AML-193 (cell line): ENCODE measurements around the gene MAIP1.
A peak's percentile ranks its signal among the peaks of the same experiment; 100 is the strongest.

Source experiments
- DNase-seq, 2 experiments: peaks; one replicate each; lab custom pipeline; 2025; lab: John Stamatoyannopoulos, UW

The MAIP1 gene

GRCh38 chr2:199950396-199950795 lies 5.0 kb upstream of the MAIP1 start:
- no peak for DNase-seq

GRCh38 chr2:199951023-199951422 lies 4.4 kb upstream of the MAIP1 start:
- DNase-seq: no peak

DNA sequence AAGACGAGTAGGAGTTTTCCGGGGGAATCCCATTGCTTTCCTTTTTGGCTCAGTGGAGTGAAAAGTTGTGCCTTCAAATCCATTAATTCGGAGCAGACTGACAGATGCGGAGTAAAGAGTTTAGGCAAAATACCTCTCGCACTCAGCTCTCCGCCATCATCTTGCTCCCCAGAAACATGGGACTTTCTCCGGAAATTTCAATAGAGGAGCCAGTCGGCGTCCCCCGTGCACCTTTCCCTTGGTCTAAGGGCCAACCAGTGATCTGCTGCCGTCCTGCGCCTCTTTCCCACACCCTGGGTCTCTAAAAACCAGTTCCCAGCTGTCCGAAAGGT lies 409 bp upstream of the MAIP1 start:
- peak in 1 of 2 experiments; percentile 41 for DNase-seq

DNA sequence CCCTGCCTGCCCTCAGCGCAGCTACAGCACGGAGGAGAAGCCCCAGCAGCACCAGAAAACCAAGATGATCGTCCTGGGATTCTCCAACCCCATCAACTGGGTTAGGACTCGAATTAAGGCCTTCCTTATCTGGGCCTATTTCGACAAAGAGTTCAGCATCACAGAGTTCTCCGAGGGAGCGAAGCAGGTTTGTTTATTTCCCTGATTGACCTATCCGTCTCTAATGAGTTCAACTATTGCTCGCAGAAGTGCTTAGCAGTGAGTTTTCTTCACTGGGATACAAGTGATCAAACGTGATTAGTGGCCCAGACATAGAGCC lies 639 bp downstream of the MAIP1 start:
- DNase-seq: no peak

DNA sequence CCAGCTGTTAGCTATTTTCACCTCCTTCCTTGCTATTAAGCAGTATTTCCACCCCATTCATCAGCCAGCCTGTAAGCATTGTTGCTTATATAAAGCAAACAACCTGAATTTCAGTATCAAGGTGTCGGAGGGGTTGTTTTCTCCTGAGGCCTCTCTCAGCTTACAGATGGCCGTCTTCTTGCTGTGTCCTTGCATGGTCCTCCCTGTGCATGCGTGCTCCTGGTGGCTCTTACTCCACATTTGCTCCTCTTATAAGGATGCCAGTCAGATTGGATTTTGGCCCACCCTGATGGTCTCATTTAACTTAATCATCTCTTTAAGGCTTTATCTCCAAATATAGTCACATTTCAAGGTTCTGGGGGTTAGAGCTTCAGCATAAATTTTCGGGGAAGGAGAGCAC lies 2.6 kb downstream of the MAIP1 start:
- DNase-seq: no peak

- DNase-seq: no peak
These were observed 6.8 kb downstream of the MAIP1 start for GRCh38 chr2:199962203-199962602.

- no peak for DNase-seq
These were observed 11.0 kb downstream of the MAIP1 start for GRCh38 chr2:199966405-199966804.

- DNase-seq: no peak
These were observed 11.6 kb downstream of the MAIP1 start for GRCh38 chr2:199966976-199967375.

GRCh38 chr2:199968126-199968525 lies 12.7 kb downstream of the MAIP1 start:
- no peak for DNase-seq

DNA sequence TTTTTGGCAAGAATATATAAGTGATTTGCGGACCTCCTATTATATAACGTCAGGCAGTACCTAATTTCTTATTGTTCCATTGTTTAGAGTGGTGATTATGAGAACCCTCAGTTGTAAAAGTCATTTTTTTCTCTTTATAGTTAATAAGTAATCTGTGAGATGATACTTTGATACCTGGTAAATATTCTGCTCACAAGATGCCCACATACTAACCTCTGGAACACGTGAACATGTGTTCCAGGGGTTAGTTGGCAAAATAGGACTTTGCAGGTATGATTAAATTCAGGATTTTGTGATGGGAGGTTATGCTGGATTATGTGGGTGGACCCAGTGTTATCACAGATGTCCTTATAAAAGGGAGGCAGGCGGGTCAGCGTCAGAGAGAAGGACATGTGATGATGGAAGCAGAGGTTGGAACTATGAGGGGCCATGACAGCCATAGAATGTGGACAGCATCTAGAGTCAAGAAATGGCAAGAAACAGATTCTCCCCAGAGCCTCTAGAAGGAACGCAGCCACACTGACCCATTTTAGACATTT lies 16.8 kb downstream of the MAIP1 start:
- no peak for DNase-seq

- peak; percentile 7 to 15 for DNase-seq
These were observed 18.3 kb downstream of the MAIP1 start for GRCh38 chr2:199973703-199974102.

GRCh38 chr2:199975273-199975895 lies 20.0 kb downstream of the MAIP1 start:
- no peak for DNase-seq

DNA sequence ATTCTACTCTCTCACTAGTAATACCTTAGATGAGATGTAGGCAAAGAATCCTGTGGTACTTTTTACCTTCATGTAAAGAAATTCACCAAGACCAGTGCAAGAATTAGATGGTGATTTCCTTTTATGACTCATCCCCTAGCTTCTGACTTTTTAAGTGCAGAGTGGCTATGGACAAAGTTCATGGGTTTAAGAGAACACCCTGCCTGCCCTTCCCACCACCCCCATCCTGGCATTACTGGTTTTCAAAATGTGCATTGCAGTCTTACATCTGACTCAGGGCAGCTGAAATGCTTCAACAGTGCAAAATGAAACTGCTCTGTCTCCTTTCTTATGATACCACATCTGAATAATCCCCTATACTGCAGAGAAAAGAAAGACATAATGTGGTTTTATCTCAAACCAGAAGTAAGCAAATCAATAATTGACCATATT lies 22.6 kb downstream of the MAIP1 start:
- DNase-seq: no peak

DNA sequence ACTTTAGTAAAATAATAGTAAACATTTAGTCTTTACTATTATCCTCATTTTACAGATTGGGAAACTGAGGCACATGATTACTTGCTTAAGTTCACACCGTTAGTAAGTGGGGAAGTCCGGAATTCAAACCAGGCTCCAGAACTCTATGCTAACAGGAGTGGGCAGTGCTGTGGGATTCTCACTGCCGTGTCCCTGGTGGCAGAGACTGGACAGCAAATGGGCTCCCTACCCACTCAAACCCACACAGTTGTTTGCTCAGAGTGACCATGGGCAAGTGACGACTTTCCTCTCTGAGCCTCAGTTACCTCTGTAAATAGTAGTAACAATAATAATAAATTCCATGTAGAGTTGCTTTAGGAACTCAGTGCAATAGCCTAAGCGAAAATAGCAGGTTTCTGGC lies 24.0 kb downstream of the MAIP1 start:
- no peak for DNase-seq

- DNase-seq: peak; percentile 48 to 60
These were observed 24.6 kb downstream of the MAIP1 start for GRCh38 chr2:199979832-199980628.

DNA sequence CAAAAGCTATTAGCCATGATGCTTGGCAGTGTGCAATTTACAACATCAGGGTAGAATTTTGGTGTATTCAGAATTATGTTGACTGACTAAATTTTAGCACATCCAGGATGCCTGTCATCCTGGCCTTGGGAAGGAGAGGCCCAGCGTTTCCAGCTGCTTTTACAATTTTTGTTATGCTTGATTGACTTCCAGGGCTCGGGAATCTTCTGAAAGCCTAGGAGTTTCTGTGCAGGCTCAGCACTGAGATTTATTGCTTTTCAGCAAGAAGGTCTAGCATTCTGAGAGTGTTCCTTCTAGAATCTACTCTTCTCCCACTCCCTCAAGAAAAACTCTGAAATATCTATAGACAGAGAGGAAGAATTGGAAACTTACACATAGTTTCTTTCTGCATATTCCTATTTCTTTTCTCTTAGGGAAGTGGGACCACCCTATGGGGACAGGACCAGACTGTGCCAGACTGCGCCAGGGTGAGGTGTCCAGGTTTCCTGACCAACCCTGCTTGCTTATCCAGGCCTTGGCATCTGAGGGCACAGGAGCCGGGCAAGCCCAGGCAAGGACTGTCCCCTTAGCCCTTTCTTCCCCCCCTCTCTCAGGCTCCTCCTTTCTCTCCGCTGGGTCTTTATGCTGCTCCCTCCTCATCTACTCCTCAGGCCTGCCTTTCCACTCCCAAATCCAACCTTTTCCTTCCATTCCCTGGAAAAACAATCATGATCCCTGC lies 26.9 kb downstream of the MAIP1 start:
- DNase-seq: no peak

- no peak for DNase-seq
These were observed 28.2 kb downstream of the MAIP1 start for GRCh38 chr2:199983534-199983933.

DNA sequence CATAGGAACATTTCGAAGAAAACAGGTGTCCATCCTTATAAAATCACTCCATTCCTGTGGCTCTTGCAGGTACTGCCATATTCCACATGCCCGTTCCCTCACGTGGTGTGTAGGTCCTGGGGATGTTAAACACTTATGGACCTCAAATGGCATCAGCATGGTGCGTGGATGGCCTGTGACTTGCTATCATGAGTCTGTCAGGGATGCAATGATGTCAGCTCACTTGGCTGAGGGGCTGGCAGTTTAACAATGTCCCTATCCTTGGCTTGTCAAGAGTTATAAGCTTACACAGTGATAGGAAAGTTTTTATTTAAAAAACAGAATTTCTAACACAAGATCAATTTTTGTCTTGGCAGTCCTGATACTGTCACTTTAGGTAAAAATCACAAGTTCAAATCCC lies 28.8 kb downstream of the MAIP1 start:
- DNase-seq: no peak

DNA sequence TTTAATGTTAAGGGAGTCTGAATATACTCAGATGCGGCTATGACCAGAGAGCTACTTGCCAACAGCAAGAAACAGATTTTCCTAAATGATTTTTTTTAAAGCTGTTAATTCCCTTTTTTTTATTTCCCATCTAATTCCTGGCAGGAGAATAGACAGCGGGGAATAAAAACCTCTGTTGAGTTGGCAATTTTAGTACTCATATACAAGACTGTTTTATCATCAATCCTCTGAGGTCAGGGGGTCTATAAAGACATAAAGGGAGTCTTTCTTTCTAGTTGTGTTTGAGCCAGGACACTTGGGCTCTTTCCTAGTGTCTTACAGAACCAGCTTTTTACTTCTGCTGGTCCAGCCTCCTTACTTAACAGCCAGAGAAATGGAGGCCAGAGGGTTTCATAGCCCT lies 29.4 kb downstream of the MAIP1 start:
- DNase-seq: no peak

DNA sequence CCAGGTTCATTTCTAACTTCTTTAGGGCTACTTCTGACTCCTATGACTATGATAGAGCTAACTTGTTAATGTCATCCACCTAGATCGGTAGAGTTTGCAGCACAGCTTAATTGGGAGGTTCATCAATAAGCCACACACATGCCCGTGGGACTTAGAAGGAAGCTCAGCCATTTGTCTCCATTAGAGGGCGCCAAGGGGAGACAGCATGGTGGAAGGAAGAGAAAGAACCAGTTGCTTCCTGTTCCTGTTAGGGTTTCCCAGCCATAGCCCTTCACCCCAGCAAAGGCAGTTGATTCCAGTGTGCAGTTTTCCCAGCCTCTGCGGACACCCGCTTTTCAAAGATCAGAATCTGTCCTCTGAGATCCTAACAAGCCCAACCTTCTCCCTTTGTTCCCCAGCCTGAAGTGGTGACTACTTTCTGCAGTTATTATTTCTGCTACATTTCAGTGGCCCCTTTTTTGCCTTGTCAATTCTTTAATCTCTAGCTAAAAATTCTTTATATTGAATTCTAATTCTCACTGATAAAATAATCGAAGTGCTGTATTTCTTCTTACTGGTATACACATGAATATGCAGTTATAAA lies 30.3 kb downstream of the MAIP1 start:
- DNase-seq: peak; percentile 68 to 72

DNA sequence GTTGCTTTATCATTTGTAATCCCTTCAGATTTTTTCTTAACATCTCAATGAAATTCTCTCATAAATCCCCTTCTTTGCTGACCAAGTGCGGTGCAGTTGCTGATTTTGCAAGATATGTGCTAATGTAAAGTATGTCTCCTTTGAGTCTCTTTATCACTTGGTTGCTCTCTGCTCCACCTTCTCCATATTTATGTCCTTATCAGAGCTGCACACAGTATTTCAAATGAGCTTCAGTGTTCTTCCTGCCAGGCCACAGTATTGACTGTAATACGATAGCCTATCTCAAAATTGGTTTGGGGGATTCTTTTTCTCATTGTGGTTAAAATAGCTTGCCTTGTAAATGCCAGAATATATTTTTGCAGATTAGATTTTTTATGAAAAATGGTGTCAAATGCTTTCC lies 32.2 kb downstream of the MAIP1 start:
- DNase-seq: no peak

DNA sequence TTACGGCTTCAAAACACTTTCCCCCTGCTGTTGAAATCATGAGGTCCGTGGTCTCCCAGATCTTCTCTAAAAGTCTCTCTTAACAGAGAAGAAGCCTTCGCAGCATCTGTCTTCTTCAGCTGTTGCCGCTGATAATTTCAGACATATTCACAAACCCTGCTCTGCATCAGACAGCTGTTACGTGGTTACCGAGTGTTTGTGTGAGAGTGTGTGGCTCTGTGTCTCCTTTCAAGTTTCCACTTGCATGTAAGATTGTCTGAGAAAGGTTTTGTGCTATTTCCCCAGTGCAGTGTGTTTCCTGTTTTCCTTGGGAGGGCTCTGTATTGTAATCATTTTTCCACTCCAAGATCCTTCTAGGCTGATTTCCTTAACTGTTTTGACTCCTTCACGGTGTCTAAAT lies 32.8 kb downstream of the MAIP1 start:
- no peak for DNase-seq

DNA sequence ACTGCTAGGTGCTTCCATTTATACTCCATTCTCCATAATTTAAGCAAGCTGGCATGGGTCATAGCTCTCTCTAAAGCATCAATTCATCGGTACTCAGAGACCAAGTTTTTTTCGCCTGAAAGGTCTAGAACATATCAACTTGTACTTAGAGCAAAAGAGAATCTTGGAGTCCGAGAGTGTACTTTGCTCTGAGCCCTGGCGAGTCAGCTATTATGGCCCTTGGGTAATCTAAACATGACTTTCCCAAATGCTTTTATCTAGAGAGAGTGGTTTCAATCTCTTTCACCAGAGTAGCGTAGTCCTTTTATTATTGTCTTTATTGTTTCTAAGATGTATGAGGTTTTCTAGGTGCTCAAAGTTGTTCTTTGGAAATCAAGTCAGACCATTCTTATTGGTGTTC lies 34.4 kb downstream of the MAIP1 start:
- no peak for DNase-seq
